ENCODE measurements around the gene COL6A1.
"Not testable (repeated sequence)": the region's sequence is repeated elsewhere in the genome, so short reads cannot be mapped to it uniquely, and the experiment has no call there.

COL6A1 gene

GRCh38 chr21:45996311-45997204 lies 15.0 kb downstream of the COL6A1 start:
- no peak for DNase-seq

GRCh38 chr21:45997205-45997494 lies 15.6 kb downstream of the COL6A1 start:
- no peak for DNase-seq

GRCh38 chr21:45997495-45998275 lies 16.1 kb downstream of the COL6A1 start:
- DNase-seq = no peak

- DNase-seq = no peak
Observed at GRCh38 chr21:45998276-45998701, 16.7 kb downstream of the COL6A1 start.

GRCh38 chr21:45998871-45999580 lies 17.5 kb downstream of the COL6A1 start:
- no peak for DNase-seq

- DNase-seq = no peak
Observed at GRCh38 chr21:45999581-46000181, 18.1 kb downstream of the COL6A1 start.

- no peak for DNase-seq
Observed at GRCh38 chr21:46000182-46000730, 18.7 kb downstream of the COL6A1 start.

- DNase-seq = no peak
Observed at GRCh38 chr21:46000731-46001641, 19.4 kb downstream of the COL6A1 start.

- no peak for DNase-seq
Observed at GRCh38 chr21:46001821-46002681, 20.5 kb downstream of the COL6A1 start.

- no peak for DNase-seq
Observed at GRCh38 chr21:46002841-46003574, 21.4 kb downstream of the COL6A1 start.

GRCh38 chr21:46003575-46004007 lies 22.0 kb downstream of the COL6A1 start:
- DNase-seq = no peak

- no peak for DNase-seq
Observed at GRCh38 chr21:46004168-46004861, 22.7 kb downstream of the COL6A1 start.

GRCh38 chr21:46005081-46005480 lies 23.5 kb downstream of the COL6A1 start:
- no peak for DNase-seq

- no peak for DNase-seq
Observed at GRCh38 chr21:46005481-46005881, 23.9 kb downstream of the COL6A1 start.

- DNase-seq = not testable (repeated sequence)
Observed at GRCh38 chr21:46005894-46006546, 24.4 kb downstream of the COL6A1 start.

GRCh38 chr21:46006547-46007491 lies 25.2 kb downstream of the COL6A1 start:
- DNase-seq = no peak

GRCh38 chr21:46007492-46007868 lies 25.9 kb downstream of the COL6A1 start:
- no peak for DNase-seq
